Trophoblast cell (in vitro differentiated cells and primary cell): ENCODE measurements around the gene AP3D1.

Experiments
- DNase-seq, 2 donors: peaks; one replicate each; pipeline ENCODE4 v3.0.0-alpha.2; 2016
- H2AFZ ChIP-seq: 2 replicates; pipeline ENCODE4 v1.6.1; 2013; ENCODE audit warnings: low read length, moderate library complexity, mild to moderate bottlenecking; ENCODE audit not compliant: insufficient read depth, poor library complexity
- H2AK5ac ChIP-seq: 2 replicates; pipeline ENCODE4 v1.6.1; 2013; ENCODE audit warnings: mild to moderate bottlenecking, low read length
- H2BK120ac ChIP-seq: 2 replicates; pipeline ENCODE4 v1.6.1; 2013; ENCODE audit warnings: low read length, mild to moderate bottlenecking, moderate library complexity; ENCODE audit not compliant: insufficient read depth, poor library complexity
- H2BK12ac ChIP-seq: 2 replicates; pipeline ENCODE4 v1.6.1; 2013; ENCODE audit warnings: mild to moderate bottlenecking, low read length, moderate library complexity
- H2BK5ac ChIP-seq: 2 replicates; pipeline ENCODE4 v1.6.1; 2013; ENCODE audit warnings: low read length, low read depth, moderate library complexity, mild to moderate bottlenecking; ENCODE audit not compliant: poor library complexity
- H3K14ac ChIP-seq: 2 replicates; pipeline ENCODE4 v1.6.1; 2013; ENCODE audit warnings: mild to moderate bottlenecking, low read length
- H3K18ac ChIP-seq: 2 replicates; pipeline ENCODE4 v1.6.1; 2013; ENCODE audit warnings: mild to moderate bottlenecking, low read length
- H3K23ac ChIP-seq: 2 replicates; pipeline ENCODE4 v1.6.1; 2013; ENCODE audit warnings: low read length
- H3K27ac ChIP-seq: 2 replicates; pipeline ENCODE4 v1.5.1; 2013; ENCODE audit warnings: low read depth, mild to moderate bottlenecking, inconsistent platforms, low read length, moderate library complexity
- H3K27me3 ChIP-seq: 2 replicates; pipeline ENCODE4 v1.6.1; 2013; ENCODE audit warnings: inconsistent platforms, mild to moderate bottlenecking, low read length, moderate library complexity; ENCODE audit not compliant: insufficient read depth
- H3K36me3 ChIP-seq, 2 experiments: 1 replicate in 1 of 2; 2 replicates in 1 of 2; pipeline ENCODE4 v1.6.1; 2013; ENCODE audit warnings: low read length in 2 of 2, mild to moderate bottlenecking in 2 of 2, moderate library complexity in 1 of 2; ENCODE audit not compliant: insufficient read depth in 2 of 2, control insufficient read depth in 1 of 2
- H3K4ac ChIP-seq: 2 replicates; pipeline ENCODE4 v1.6.1; 2013; ENCODE audit warnings: low read depth, mild to moderate bottlenecking, low read length, moderate library complexity
- H3K4me1 ChIP-seq, 2 experiments: 1 replicate in 1 of 2; 2 replicates in 1 of 2; pipeline ENCODE4 v1.6.1; 2013; ENCODE audit warnings: low read length in 2 of 2, mild to moderate bottlenecking in 2 of 2, moderate library complexity in 1 of 2; ENCODE audit not compliant: insufficient read depth in 2 of 2, control insufficient read depth in 1 of 2
- H3K4me2 ChIP-seq: 2 replicates; pipeline ENCODE4 v1.6.1; 2013; ENCODE audit warnings: inconsistent platforms, mild to moderate bottlenecking, low read length, moderate library complexity
- H3K4me3 ChIP-seq: 2 replicates; pipeline ENCODE4 v1.5.1; 2013; ENCODE audit warnings: mild to moderate bottlenecking, low read depth, low read length, inconsistent platforms
- H3K79me1 ChIP-seq: one replicate; pipeline ENCODE4 v1.6.1; 2013; ENCODE audit warnings: low read length
- H3K79me2 ChIP-seq: 2 replicates; pipeline ENCODE4 v1.6.1; 2013; ENCODE audit warnings: low read length, mild to moderate bottlenecking; ENCODE audit not compliant: control insufficient read depth, insufficient read depth, poor library complexity
- H3K9ac ChIP-seq: 2 replicates; pipeline ENCODE4 v1.6.1; 2013; ENCODE audit warnings: mild to moderate bottlenecking, low read length
- H3K9me3 ChIP-seq: 2 replicates; pipeline ENCODE4 v1.6.1; 2013; ENCODE audit warnings: low read depth, mild to moderate bottlenecking, control low read depth, inconsistent platforms, low read length; ENCODE audit not compliant: insufficient read depth
- H4K12ac ChIP-seq: 2 replicates; pipeline ENCODE4 v1.6.1; 2013; ENCODE audit warnings: low read depth, mild to moderate bottlenecking, low read length, moderate library complexity
- H4K8ac ChIP-seq: 2 replicates; pipeline ENCODE4 v1.6.1; 2013; ENCODE audit warnings: low read depth, mild to moderate bottlenecking, low read length, moderate library complexity
- H4K91ac ChIP-seq: one replicate; pipeline ENCODE4 v1.6.1; 2013; ENCODE audit warnings: low read depth, mild to moderate bottlenecking, low read length, moderate library complexity
- WGBS: extraction: QIAGEN DNeasy Blood & Tissue Kit; methylation state at CpG from one replicate; pipeline ENCODE4 v1.1.7; 2013; ENCODE audit warnings: missing lambda C conversion rate; ENCODE audit not compliant: insufficient read length, insufficient coverage; ENCODE audit errors: extremely low coverage; 5-methylcytosine and 5-hydroxymethylcytosine counted together

Gene AP3D1

DNA sequence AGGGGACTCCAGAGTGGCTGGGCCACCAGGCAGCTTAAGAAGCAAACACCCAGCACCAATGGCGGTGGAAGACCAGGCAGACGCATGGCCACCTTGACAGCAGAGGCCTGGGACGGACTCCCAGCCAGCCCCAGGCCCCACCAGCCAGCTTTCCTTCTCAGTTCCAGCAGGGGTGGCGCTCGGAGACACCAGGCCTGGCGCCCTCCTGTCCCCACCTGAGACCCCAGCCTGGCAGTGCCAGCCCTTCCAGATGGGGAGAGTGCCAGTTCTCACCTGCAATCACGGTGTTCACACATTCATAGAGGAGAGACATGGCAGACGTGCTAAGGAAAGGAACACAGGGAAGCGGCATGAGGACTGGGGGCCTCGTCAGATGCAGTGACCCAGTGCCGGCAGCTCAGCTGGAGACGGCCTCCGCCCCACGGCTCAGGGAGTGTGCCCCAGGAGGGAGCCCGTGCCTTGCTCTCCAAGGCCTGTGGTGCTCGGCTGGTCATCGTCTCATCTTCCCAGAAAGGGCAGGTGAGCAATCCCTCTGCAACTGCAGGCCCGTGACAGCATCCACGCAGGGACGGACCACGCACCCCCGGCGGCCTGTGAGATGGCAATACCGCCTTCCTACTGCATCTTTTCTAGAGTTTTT lies 24.4 kb downstream of the AP3D1 start:
- Histone ChIP-seq H3K79me2 (no peaks in the 10 kb centered on the region), H3K4me3 (no peak overlapping the region), H3K27me3 (no peaks in the 10 kb centered on the region), H4K91ac (no peak overlapping the region), H3K23ac (no peak overlapping the region), H2BK120ac (no peak overlapping the region), H2BK5ac (no peak overlapping the region), H3K4me1 (no peaks in the 10 kb centered on the region), H3K14ac (no peak overlapping the region), H4K12ac (no peak overlapping the region), H2AK5ac (no peak overlapping the region), H3K4ac (no peak overlapping the region), H3K9ac (no peak overlapping the region), H3K18ac (no peak overlapping the region), H3K27ac (no peak overlapping the region), H3K9me3 (peaks cover 7% of the 10 kb centered on the region), H3K4me2 (no peak overlapping the region), H3K79me1 (no peaks in the 10 kb centered on the region), H2AFZ (no peak overlapping the region), H4K8ac (no peak overlapping the region), H3K36me3 (peaks cover 83 to 85% of the 10 kb centered on the region in 2 experiments), H2BK12ac (no peak overlapping the region)
- WGBS, result no CpG with 5 or more reads among the region's 24 CpGs
- no peak for DNase-seq

DNA sequence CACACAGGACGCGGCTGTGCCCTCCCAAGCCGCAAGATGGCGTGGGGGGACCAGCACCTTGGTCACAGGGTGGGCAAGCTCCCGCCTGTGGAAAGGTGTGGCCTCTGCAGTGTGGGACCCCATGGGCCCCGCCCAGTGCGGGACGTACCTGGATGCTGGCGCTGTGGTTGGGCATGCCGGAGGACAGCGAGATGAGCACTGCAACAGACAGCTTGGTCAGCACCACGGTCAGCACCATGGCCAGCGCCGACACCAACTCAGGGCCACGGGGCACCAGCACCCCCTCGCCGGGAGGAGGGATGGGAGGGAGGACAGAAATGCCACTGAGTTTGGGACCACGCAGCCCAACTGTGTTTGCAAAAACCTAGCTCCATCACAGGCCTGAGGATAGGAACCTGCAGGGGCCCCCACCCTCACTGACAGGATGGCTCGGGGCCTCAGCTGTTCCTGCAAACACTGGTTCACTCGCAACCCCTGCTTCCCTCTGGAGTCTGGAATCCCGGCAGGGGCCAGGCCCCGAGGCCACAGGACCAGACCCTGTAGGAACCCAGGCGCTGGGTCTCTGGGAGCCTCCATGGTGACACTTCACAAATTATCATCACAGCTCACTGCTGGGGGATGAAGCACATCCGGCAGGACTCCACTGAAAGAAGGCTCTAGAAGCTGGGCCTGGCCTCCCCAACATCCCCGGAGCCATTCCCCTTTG lies 27.5 kb downstream of the AP3D1 start:
- Histone ChIP-seq H3K9me3 (peaks cover 2% of the 10 kb centered on the region), H3K23ac (no peak overlapping the region), H3K4me3 (peak overlapping the region; percentile 54), H4K12ac (no peak overlapping the region), H2AFZ (no peak overlapping the region), H2BK120ac (no peak overlapping the region), H3K27ac (no peak overlapping the region), H2AK5ac (no peak overlapping the region), H3K9ac (no peak overlapping the region), H3K4me1 (no peaks in the 10 kb centered on the region), H3K18ac (no peak overlapping the region), H3K27me3 (no peaks in the 10 kb centered on the region), H3K4me2 (no peak overlapping the region), H3K79me2 (no peaks in the 10 kb centered on the region), H3K14ac (no peak overlapping the region), H3K36me3 (peaks cover 81% of the 10 kb centered on the region in 2 experiments), H3K79me1 (no peaks in the 10 kb centered on the region), H3K4ac (no peak overlapping the region), H4K8ac (no peak overlapping the region), H2BK12ac (no peak overlapping the region), H4K91ac (no peak overlapping the region), H2BK5ac (no peak overlapping the region)
- DNase-seq, result peak in 1 of 2 donors; percentile 10
- no CpG with 5 or more reads among the region's 25 CpGs for WGBS

DNA sequence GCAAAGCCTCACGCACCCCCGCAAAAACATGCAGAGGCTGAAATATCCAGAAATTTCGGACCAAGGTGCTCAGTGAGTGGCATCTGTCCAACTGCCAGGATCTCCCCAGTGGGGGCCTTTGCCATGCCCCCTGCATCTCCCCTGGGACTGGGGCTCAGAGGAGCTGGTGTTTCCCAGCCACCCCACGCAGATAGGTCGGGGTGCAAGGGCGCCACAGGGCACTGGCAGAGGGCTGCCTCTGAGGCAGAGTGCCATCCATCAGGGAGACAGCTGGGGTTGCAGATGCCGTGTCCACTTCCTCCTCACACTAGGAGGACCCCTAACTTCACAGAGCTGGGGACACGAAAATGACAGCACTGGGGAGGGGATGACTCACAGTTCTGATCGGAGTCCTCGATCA lies 28.4 kb downstream of the AP3D1 start:
- no peak overlapping the region for H3K4ac ChIP-seq
- no peak overlapping the region for H4K91ac ChIP-seq
- no peak overlapping the region for H3K14ac ChIP-seq
- no CpG with 5 or more reads among the region's 10 CpGs for WGBS
- no peak overlapping the region for H2BK120ac ChIP-seq
- no peaks in the 10 kb centered on the region for H3K79me1 ChIP-seq
- no peak overlapping the region for H2BK12ac ChIP-seq
- H3K23ac ChIP-seq, result no peak overlapping the region
- no peak overlapping the region for H3K4me3 ChIP-seq
- peaks cover 86 to 87% of the 10 kb centered on the region in 2 experiments for H3K36me3 ChIP-seq
- H2AFZ ChIP-seq, result no peak overlapping the region
- H3K18ac ChIP-seq, result no peak overlapping the region
- no peaks in the 10 kb centered on the region for H3K4me1 ChIP-seq
- H3K79me2 ChIP-seq, result no peaks in the 10 kb centered on the region
- no peak overlapping the region for H4K8ac ChIP-seq
- no peak overlapping the region for H3K4me2 ChIP-seq
- no peak overlapping the region for H2AK5ac ChIP-seq
- H3K9me3 ChIP-seq, result peaks cover 2% of the 10 kb centered on the region
- no peak overlapping the region for H3K27ac ChIP-seq
- DNase-seq, result no peak
- no peak overlapping the region for H3K9ac ChIP-seq
- no peak overlapping the region for H2BK5ac ChIP-seq
- H3K27me3 ChIP-seq, result no peaks in the 10 kb centered on the region
- no peak overlapping the region for H4K12ac ChIP-seq

DNA sequence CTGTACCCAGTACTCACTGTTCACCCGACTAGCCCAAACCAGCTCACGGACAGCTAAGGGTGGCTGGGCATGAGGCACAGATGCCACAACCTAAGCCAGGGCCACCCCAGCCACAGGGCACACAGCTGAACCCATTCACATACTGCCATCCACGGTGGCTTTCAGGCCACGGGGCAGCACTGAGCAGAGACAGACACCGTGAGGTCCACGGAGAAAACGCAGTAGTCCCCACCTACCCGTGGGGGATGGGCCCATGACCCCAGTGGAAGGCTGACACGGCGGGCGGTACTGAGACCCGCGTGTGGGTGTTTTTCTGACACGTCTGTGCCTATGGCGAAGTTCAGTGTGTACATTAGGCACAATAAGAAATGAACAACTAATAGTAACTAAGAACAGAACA lies 29.1 kb downstream of the AP3D1 start:
- DNase-seq, result no peak
- WGBS, result no CpG with 5 or more reads among the region's 15 CpGs
- no peak overlapping the region for H2AFZ ChIP-seq
- no peak overlapping the region for H3K4me2 ChIP-seq
- no peak overlapping the region for H3K23ac ChIP-seq
- no peak overlapping the region for H2BK12ac ChIP-seq
- H3K9me3 ChIP-seq, result peaks cover 2% of the 10 kb centered on the region
- no peaks in the 10 kb centered on the region for H3K79me1 ChIP-seq
- H3K4me1 ChIP-seq, result no peaks in the 10 kb centered on the region
- no peaks in the 10 kb centered on the region for H3K79me2 ChIP-seq
- H4K12ac ChIP-seq, result no peak overlapping the region
- H3K18ac ChIP-seq, result no peak overlapping the region
- no peak overlapping the region for H3K4ac ChIP-seq
- H3K27me3 ChIP-seq, result no peaks in the 10 kb centered on the region
- no peak overlapping the region for H2BK5ac ChIP-seq
- peaks cover 86 to 87% of the 10 kb centered on the region in 2 experiments for H3K36me3 ChIP-seq
- H2AK5ac ChIP-seq, result no peak overlapping the region
- H3K9ac ChIP-seq, result no peak overlapping the region
- no peak overlapping the region for H4K8ac ChIP-seq
- no peak overlapping the region for H4K91ac ChIP-seq
- no peak overlapping the region for H3K27ac ChIP-seq
- no peak overlapping the region for H3K4me3 ChIP-seq
- H2BK120ac ChIP-seq, result no peak overlapping the region
- no peak overlapping the region for H3K14ac ChIP-seq
